Keratinocyte (primary cell): Measurements from ENCODE around the gene GGA2.
"Not testable (repeated sequence)": the region's sequence is repeated elsewhere in the genome, so short reads cannot be mapped to it uniquely, and the experiment has no call there.

Source experiments
- CTCF ChIP-seq, 3 experiments: IDR thresholded peaks in 1 of 3; conservative IDR thresholded peaks in 1 of 3; optimal IDR thresholded peaks in 1 of 3; 2 replicates in 2 of 3; 3 replicates in 1 of 3; pipeline versions ENCODE3 to v1.5.1; 2011; ENCODE audit warnings: low read length in 3 of 3, mild to moderate bottlenecking in 3 of 3, moderate library complexity in 2 of 3, control low read depth in 1 of 3, inconsistent platforms in 1 of 3; ENCODE audit not compliant: insufficient read depth in 2 of 3; ENCODE audit errors: extremely low read depth in 1 of 3
- EZH2 ChIP-seq: IDR thresholded peaks from one replicate; pipeline ENCODE4 v1.6.1; 2012; ENCODE audit warnings: inconsistent platforms, mild to moderate bottlenecking, low read length, moderate library complexity

- TF ChIP-seq CTCF (optimal IDR thresholded peaks at IDR 0.05 in 1 of 3, IDR thresholded peaks at IDR 0.05 in 1 of 3, conservative IDR thresholded peaks at IDR 0.05 in 1 of 3; ENCODE audit: extremely low read depth in 1 of 3, insufficient read depth in 2 of 3, low read length in 3 of 3); EZH2: not testable (repeated sequence)
Observed at GRCh38 chr16:23510915-23511270, 599 bp upstream of the GGA2 start.
